SK-N-SH (cell line): ENCODE measurements around the gene CTNNA3. TPM values are rescaled to one million over a fixed set of nuclear protein-coding genes. Genes with fewer than 3 reads are reported as not detected.

ENCODE experiments used
- CTCF ChIA-PET: fragments of 300-600, 350-600 bp; formaldehyde crosslinking; extraction: SDS; loops from one replicate; lab custom pipeline; 2021; lab: Yijun Ruan, JAX
- POLR2A ChIA-PET: fragments of 350-600 bp; sonication (Branson Sonifier 250); formaldehyde crosslinking; extraction: SDS; loops from one replicate; lab custom pipeline; 2020; ENCODE audit warnings: antibody characterized with exemption, inconsistent platforms; lab: Yijun Ruan, JAX
- DNase-seq: peaks from one replicate; pipeline ENCODE4 v3.0.0; 2012
- H2AFZ ChIP-seq: fragments of 200-600 bp; sonication (generic); 2 replicates; pipeline ENCODE4 v1.8.1; 2016; ENCODE audit warnings: antibody characterized with exemption, mild to moderate bottlenecking, low read depth
- H3F3A ChIP-seq: fragments of 200-600 bp; sonication (generic); replicated peaks from 2 replicates; pipeline ENCODE3; 2016; ENCODE audit warnings: antibody characterized with exemption, mild to moderate bottlenecking; ENCODE audit not compliant: insufficient read depth
- H3K27ac ChIP-seq, 2 experiments: fragments of 200-500 bp in 1 of 2; fragments of 200-600 bp in 1 of 2; sonication (Bioruptor generic) in 1 of 2; sonication (generic), shearing (Covaris generic) in 1 of 2; 2 replicates each; pipeline versions ENCODE4 v1.5.1 to v1.6.1; 2014 to 2016; ENCODE audit warnings: low read depth in 2 of 2, inconsistent platforms in 1 of 2, low read length in 1 of 2, mild to moderate bottlenecking in 1 of 2, mixed read lengths in 1 of 2
- H3K27me3 ChIP-seq: fragments of 200-600 bp; sonication (generic), shearing (Covaris generic); 2 replicates; pipeline ENCODE4 v1.6.1; 2016; ENCODE audit warnings: mixed run types; ENCODE audit not compliant: insufficient read depth
- H3K36me3 ChIP-seq, 2 experiments: fragments of 200-500 bp in 1 of 2; fragments of 200-600 bp in 1 of 2; sonication (Bioruptor generic) in 1 of 2; sonication (generic) in 1 of 2; replicated peaks in 1 of 2; 2 replicates each; pipeline versions ENCODE3 to v1.5.1; 2014 to 2016; ENCODE audit warnings: low read length in 1 of 2, mild to moderate bottlenecking in 1 of 2; ENCODE audit not compliant: insufficient read depth in 2 of 2, control insufficient read depth in 1 of 2
- H3K4me1 ChIP-seq, 2 experiments: fragments of 200-500 bp in 1 of 2; fragments of 200-600 bp in 1 of 2; sonication (Bioruptor generic) in 1 of 2; sonication (generic), shearing (Covaris generic) in 1 of 2; 2 replicates each; pipeline versions ENCODE4 v1.5.1 to v1.6.1; 2014 to 2016; ENCODE audit warnings: low read depth in 1 of 2, low read length in 1 of 2, mixed run types in 1 of 2; ENCODE audit not compliant: insufficient read depth in 2 of 2, control insufficient read depth in 1 of 2
- H3K4me2 ChIP-seq: fragments of 200-600 bp; sonication (generic), shearing (Covaris generic); 2 replicates; pipeline ENCODE4 v1.6.1; 2017; ENCODE audit warnings: mixed run types
- H3K4me3 ChIP-seq, 2 experiments: fragments of 200-500 bp in 1 of 2; fragments of 200-600 bp in 1 of 2; sonication (Bioruptor generic) in 1 of 2; sonication (generic), shearing (Covaris generic) in 1 of 2; 2 replicates each; pipeline versions ENCODE4 v1.5.1 to v1.8.1; 2014 to 2016; ENCODE audit warnings: low read depth in 2 of 2, inconsistent platforms in 1 of 2, low read length in 1 of 2, mild to moderate bottlenecking in 1 of 2, mixed read lengths in 1 of 2, moderate library complexity in 1 of 2
- H3K79me2 ChIP-seq: fragments of 200-600 bp; sonication (generic); 2 replicates; pipeline ENCODE4 v1.8.1; 2017; ENCODE audit warnings: mild to moderate bottlenecking; ENCODE audit not compliant: insufficient read depth
- H3K9ac ChIP-seq: fragments of 200-600 bp; sonication (generic); 2 replicates; pipeline ENCODE4 v1.6.1; 2017; ENCODE audit warnings: mixed run types
- H3K9me2 ChIP-seq: fragments of 200-600 bp; sonication (generic); 2 replicates; pipeline ENCODE4 v1.6.1; 2017; ENCODE audit warnings: mixed run types
- H3K9me3 ChIP-seq: fragments of 200-600 bp; sonication (generic); 2 replicates; pipeline ENCODE4 v1.6.1; 2017; ENCODE audit warnings: mixed run types, mild to moderate bottlenecking, moderate library complexity
- H4K20me1 ChIP-seq: fragments of 200-600 bp; sonication (generic); 2 replicates; pipeline ENCODE4 v1.6.1; 2017; ENCODE audit warnings: mild to moderate bottlenecking, mixed run types; ENCODE audit not compliant: insufficient read depth
- CHD2 ChIP-seq: fragments of 150-350 bp; IDR thresholded peaks from 2 replicates; pipeline ENCODE4 v1.6.1; 2018; ENCODE audit warnings: low read length; ENCODE audit not compliant: partially characterized antibody
- ELF1 ChIP-seq: IDR thresholded peaks from 2 replicates; pipeline ENCODE4 v1.4.0; 2012
- EP300 ChIP-seq, 2 experiments: IDR thresholded peaks; 2 replicates each; pipeline versions ENCODE4 v1.4.0 to v1.6.1; 2012; ENCODE audit warnings: borderline replicate concordance in 1 of 2, low read depth in 1 of 2, low read length in 1 of 2
- FOSL2 ChIP-seq: IDR thresholded peaks from 2 replicates; pipeline ENCODE4 v1.4.0; 2012; ENCODE audit warnings: low read depth, mild to moderate bottlenecking, moderate library complexity, borderline replicate concordance
- FOXJ3 ChIP-seq: sonication (generic); formaldehyde crosslinking; IDR thresholded peaks from 2 replicates; pipeline ENCODE4 v1.5.1; 2020; ENCODE audit warnings: mild to moderate bottlenecking, missing genetic modification reagents
- GABPA ChIP-seq: IDR thresholded peaks from 2 replicates; pipeline ENCODE4 v1.4.0; 2012; ENCODE audit warnings: low read depth, mild to moderate bottlenecking
- JUND ChIP-seq: IDR thresholded peaks from 2 replicates; pipeline ENCODE4 v1.4.0; 2012
- MEF2A ChIP-seq: IDR thresholded peaks from 2 replicates; pipeline ENCODE4 v1.4.0; 2012; ENCODE audit warnings: low read depth, borderline replicate concordance
- MXI1 ChIP-seq: IDR thresholded peaks from 2 replicates; pipeline ENCODE4 v1.6.1; 2012; ENCODE audit warnings: mild to moderate bottlenecking, low read depth, low read length, improper control_type of control experiment
- NRF1 ChIP-seq: IDR thresholded peaks from 2 replicates; pipeline ENCODE4 v1.6.1; 2012; ENCODE audit warnings: low read depth, mild to moderate bottlenecking, low read length
- TEAD4 ChIP-seq: IDR thresholded peaks from 2 replicates; pipeline ENCODE4 v1.4.0; 2012; ENCODE audit warnings: mild to moderate bottlenecking, borderline replicate concordance; ENCODE audit not compliant: insufficient read depth
- YY1 ChIP-seq: IDR thresholded peaks from 2 replicates; pipeline ENCODE4 v1.4.0; 2012; ENCODE audit warnings: low read depth, mild to moderate bottlenecking
- WGBS: methylation state at CpG from one replicate; pipeline ENCODE4 v1.1.6; 2017; ENCODE audit warnings: low lambda C conversion rate; 5-methylcytosine and 5-hydroxymethylcytosine counted together
- polyA plus RNA-seq, 3 experiments: library from polyadenylated mRNA; depleted of rRNA; stranded (reverse); fragments of >200 nt; gene quantifications; 2 replicates each; pipeline ENCODE4 v1.2.3, GENCODE V29; 2012
- TF ChIP-seq, protein P1 (sequence below): fragments of 150-350 bp; IDR thresholded peaks from 2 replicates; pipeline ENCODE4 v1.6.1; 2016; ENCODE audit warnings: mild to moderate bottlenecking, low read depth, low read length
- TF ChIP-seq, protein P2 (sequence below): IDR thresholded peaks from 2 replicates; pipeline ENCODE4 v1.6.1; 2012; ENCODE audit warnings: mild to moderate bottlenecking, low read depth, low read length, moderate library complexity

Gene CTNNA3
- polyA plus RNA-seq, 1 of the 3 experiments (the other 2 are of a cell fraction), result not detected

DNA sequence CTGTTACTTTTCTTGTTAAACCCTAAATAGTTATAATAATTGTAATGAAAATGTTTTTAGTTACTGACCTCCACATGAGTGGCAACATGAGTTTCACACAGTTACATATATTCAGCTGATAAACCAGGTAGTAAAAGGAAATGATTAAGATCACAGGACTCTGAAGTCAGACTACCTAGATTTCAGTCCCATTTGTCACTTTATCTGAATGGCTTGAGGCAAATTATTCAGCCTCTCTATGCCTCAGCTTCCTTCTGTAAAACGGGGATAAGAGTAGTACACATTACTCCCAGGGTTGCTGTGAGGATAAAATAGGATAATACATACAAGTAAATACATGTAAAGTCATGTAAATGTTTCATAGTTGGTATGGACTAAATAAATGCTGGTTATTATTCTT lies 1024.4 kb downstream of the CTNNA3 start:
- no peaks in the 10 kb centered on the region for H3K4me1 ChIP-seq
- no peak for DNase-seq
- no peaks in the 10 kb centered on the region for H3K79me2 ChIP-seq
- no peak overlapping the region for H3K27ac ChIP-seq
- H3K36me3 ChIP-seq, result no peaks in the 10 kb centered on the region
- no peaks in the 10 kb centered on the region for H3K9me2 ChIP-seq
- no peaks in the 10 kb centered on the region for H3K9me3 ChIP-seq
- TF ChIP-seq, protein P1, sequence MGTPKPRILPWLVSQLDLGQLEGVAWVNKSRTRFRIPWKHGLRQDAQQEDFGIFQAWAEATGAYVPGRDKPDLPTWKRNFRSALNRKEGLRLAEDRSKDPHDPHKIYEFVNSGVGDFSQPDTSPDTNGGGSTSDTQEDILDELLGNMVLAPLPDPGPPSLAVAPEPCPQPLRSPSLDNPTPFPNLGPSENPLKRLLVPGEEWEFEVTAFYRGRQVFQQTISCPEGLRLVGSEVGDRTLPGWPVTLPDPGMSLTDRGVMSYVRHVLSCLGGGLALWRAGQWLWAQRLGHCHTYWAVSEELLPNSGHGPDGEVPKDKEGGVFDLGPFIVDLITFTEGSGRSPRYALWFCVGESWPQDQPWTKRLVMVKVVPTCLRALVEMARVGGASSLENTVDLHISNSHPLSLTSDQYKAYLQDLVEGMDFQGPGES, result no peak
- TF ChIP-seq CHD2 (no peak), TEAD4 (no peak), NRF1 (no peak), FOSL2 (no peak), FOXJ3 (no peak), ELF1 (no peak), YY1 (no peak), EP300 (IDR thresholded peaks at IDR 0.05; ENCODE audit: borderline replicate concordance in 1 of 2, low read depth in 1 of 2, low read length in 1 of 2) (no peak)
- no peaks in the 10 kb centered on the region for H4K20me1 ChIP-seq
- H3K4me3 ChIP-seq, result no peak overlapping the region
- H3F3A ChIP-seq, result no peaks in the 10 kb centered on the region
- no peak overlapping the region for H2AFZ ChIP-seq
- no peak overlapping the region for H3K4me2 ChIP-seq
- H3K9ac ChIP-seq, result no peak overlapping the region
- H3K27me3 ChIP-seq, result no peaks in the 10 kb centered on the region
- POLR2A ChIA-PET, result no interaction called here
- 0% methylated on average over 1 of the region's 1 CpG for WGBS
- CTCF ChIA-PET, result no interaction called here

DNA sequence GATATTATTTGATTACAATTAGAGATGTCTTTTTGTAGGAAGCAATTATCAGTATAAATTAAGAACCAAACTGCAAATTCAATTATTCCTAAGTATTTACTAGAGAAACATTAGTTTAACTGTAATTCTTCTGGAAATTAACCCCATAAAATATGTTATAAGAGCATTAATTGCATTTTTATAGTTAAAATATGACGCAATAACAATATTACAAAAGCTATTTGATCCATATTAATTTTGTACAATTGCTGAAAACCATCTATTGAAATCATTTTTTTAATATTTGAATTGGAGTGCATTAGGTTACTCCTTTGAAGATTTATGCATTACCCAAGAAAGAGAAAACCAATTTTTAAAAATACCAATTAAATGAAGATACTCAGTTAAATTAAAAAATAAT lies 1024.9 kb downstream of the CTNNA3 start:
- Histone ChIP-seq H3K4me2 (no peak overlapping the region), H3K9me3 (no peaks in the 10 kb centered on the region), H4K20me1 (no peaks in the 10 kb centered on the region), H3K9me2 (no peaks in the 10 kb centered on the region), H3K27me3 (no peaks in the 10 kb centered on the region), H3K4me1 (no peaks in the 10 kb centered on the region), H3K4me3 (no peak overlapping the region), H3K79me2 (no peaks in the 10 kb centered on the region), H3K27ac (no peak overlapping the region), H3K9ac (no peak overlapping the region), H3K36me3 (no peaks in the 10 kb centered on the region), H2AFZ (no peak overlapping the region), H3F3A (no peaks in the 10 kb centered on the region)
- TF ChIP-seq, protein P2, sequence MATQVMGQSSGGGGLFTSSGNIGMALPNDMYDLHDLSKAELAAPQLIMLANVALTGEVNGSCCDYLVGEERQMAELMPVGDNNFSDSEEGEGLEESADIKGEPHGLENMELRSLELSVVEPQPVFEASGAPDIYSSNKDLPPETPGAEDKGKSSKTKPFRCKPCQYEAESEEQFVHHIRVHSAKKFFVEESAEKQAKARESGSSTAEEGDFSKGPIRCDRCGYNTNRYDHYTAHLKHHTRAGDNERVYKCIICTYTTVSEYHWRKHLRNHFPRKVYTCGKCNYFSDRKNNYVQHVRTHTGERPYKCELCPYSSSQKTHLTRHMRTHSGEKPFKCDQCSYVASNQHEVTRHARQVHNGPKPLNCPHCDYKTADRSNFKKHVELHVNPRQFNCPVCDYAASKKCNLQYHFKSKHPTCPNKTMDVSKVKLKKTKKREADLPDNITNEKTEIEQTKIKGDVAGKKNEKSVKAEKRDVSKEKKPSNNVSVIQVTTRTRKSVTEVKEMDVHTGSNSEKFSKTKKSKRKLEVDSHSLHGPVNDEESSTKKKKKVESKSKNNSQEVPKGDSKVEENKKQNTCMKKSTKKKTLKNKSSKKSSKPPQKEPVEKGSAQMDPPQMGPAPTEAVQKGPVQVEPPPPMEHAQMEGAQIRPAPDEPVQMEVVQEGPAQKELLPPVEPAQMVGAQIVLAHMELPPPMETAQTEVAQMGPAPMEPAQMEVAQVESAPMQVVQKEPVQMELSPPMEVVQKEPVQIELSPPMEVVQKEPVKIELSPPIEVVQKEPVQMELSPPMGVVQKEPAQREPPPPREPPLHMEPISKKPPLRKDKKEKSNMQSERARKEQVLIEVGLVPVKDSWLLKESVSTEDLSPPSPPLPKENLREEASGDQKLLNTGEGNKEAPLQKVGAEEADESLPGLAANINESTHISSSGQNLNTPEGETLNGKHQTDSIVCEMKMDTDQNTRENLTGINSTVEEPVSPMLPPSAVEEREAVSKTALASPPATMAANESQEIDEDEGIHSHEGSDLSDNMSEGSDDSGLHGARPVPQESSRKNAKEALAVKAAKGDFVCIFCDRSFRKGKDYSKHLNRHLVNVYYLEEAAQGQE, result no peak
- no peak for TF ChIP-seq GABPA
- TF ChIP-seq JUND, result no peak
- no peak for TF ChIP-seq YY1
- no peak for TF ChIP-seq MEF2A
- TF ChIP-seq MXI1, result no peak
- ChIA-PET POLR2A (no interaction called here), CTCF (no interaction called here)
- WGBS, result 0% methylated on average over 1 of the region's 1 CpG
- DNase-seq, result no peak
